GM12801 (cell line): ENCODE results near the gene SEC61A2.

Experiments
- TF ChIP-seq, protein P1 (sequence below): IDR thresholded peaks from one replicate; pipeline ENCODE4 v1.5.1; 2011; ENCODE audit warnings: control low read depth; ENCODE audit not compliant: insufficient read length; ENCODE audit errors: extremely low read depth

The SEC61A2 gene

DNA sequence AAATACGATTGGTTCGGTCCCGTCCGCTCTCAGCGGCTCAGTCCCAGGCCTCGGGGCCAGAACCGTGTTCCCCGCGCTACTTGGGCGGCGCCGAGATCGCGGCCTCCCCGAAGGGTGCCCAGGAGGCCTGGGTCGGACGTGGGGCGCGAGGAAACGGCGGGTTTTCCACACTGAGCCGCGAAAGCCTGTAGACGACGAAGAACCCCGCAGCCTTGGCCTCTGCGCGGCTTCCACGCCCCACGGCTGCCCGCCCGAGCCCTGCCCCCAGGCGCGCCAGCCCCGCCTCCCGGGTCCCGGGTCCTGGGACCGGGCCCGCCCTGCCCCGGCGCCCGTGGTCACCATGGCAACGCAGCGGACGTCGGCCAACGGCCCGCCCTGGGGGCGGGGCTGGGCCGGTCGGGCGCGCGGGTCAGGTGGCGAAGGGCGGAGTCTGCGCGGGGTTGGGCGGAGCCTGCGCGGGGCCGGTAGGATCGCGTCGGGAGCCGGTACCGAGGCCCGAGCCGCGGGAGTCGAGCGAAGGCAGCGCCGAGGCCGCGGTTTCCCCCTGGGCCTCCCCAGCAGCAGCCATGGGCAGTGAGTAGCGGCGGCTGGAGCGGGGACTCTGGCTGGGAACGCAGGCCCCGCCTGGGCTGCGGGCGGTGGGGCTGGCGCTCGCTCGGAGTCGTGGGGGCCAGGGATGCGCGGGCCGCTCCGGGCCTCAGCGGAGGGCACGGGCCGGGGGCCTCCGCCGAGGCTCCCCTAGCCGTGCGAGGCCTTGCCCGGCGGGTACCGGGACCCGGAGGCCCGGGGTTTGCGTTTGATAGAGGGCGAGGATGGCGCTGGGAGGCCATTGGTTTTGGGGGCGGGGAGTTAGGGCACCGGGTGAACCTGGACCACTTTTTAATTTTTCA lies at the start of gene SEC61A2:
SEC61A2 (plus strand) TSS at position 456 of the 890 bp plus-strand sequence; CDS start at position 567, 111 bp downstream.
- TF ChIP-seq, protein P1, sequence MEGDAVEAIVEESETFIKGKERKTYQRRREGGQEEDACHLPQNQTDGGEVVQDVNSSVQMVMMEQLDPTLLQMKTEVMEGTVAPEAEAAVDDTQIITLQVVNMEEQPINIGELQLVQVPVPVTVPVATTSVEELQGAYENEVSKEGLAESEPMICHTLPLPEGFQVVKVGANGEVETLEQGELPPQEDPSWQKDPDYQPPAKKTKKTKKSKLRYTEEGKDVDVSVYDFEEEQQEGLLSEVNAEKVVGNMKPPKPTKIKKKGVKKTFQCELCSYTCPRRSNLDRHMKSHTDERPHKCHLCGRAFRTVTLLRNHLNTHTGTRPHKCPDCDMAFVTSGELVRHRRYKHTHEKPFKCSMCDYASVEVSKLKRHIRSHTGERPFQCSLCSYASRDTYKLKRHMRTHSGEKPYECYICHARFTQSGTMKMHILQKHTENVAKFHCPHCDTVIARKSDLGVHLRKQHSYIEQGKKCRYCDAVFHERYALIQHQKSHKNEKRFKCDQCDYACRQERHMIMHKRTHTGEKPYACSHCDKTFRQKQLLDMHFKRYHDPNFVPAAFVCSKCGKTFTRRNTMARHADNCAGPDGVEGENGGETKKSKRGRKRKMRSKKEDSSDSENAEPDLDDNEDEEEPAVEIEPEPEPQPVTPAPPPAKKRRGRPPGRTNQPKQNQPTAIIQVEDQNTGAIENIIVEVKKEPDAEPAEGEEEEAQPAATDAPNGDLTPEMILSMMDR, result no peak

DNA sequence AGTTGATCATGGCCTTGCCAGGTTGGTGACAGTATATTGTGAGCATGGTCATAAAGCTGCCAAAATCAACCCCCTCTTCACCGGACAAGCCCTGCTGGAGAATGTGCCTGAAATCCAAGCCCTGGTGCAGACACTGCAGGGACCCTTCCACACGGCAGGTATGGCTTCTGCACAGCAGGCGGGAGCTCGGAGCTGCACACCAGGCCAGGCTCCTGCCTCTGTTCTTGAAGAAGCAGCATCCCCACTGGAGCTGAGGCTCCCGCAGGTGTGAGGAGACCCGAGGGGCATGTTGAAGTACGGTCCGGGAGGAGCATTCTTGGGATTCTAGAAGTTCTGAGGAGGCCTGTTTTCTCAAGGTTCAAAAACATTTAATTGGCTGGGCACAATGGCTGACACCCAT lies 48.0 kb upstream of the SEC61A2 start:
- TF ChIP-seq, protein P1, result no peak

- TF ChIP-seq, protein P1, result no peak
These were observed 47.5 kb upstream of the SEC61A2 start for GRCh38 chr10:12081879-12082557.

DNA sequence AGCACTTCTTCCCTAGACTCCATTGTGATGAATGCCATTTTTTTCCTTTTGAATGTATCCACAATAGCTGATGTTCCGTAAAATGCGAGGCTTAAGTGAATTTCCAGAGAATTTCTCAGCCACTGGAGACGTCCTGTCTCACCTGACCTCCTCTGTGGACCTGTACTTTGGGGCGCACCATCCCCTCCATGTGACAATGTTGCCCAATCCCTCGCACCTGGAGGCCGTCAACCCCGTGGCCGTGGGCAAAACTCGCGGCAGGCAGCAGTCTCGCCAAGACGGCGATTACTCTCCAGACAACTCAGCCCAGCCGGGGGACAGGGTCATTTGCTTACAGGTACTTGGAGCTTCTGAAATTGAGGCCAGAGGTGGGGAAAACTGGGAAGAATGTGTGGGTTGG lies 40.6 kb upstream of the SEC61A2 start:
- TF ChIP-seq, protein P1, result no peak

- TF ChIP-seq, protein P1, result no peak
These were observed 38.1 kb upstream of the SEC61A2 start for GRCh38 chr10:12091421-12091820.

DNA sequence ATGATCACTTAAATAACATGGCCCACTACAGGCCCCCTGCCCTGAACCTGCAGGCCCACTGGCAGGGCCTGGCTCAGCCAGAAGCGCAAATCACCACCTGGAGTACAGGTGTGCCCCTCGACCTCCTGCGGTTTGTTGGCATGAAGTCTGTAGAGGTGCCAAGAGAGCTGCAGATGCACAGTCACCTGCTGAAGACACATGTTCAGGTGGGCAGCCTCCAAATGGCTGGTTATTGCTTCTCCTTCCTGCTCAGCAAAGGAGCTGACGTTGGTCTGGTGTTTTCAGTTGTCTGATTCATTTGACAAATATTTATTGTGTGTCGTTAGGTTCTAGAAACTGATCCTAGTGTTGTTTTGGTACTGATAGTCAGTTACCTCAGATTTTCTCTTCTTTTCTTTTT lies 31.7 kb upstream of the SEC61A2 start:
- TF ChIP-seq, protein P1, result no peak

GRCh38 chr10:12098966-12099365 lies 30.5 kb upstream of the SEC61A2 start:
- TF ChIP-seq, protein P1, result no peak
